Esophagus squamous epithelium (tissue), 5 donors: Measurements from ENCODE around the gene TMEM200A. TPM values are rescaled to one million over a fixed set of nuclear protein-coding genes. Genes with fewer than 3 reads are reported as not detected.

Experiments
- DNase-seq: peaks from one replicate; lab custom pipeline; 2025; lab: John Stamatoyannopoulos, UW
- H3K27ac ChIP-seq, 4 donors: fragments of 200-600 bp; sonication (generic); one replicate each; pipeline ENCODE4 v1.5.1; 2016 to 2019; ENCODE audit warnings: mild to moderate bottlenecking in 1 of 4
- H3K27me3 ChIP-seq, 4 donors: fragments of 200-600 bp; sonication (generic); 1 replicate in 3 of 4; 2 replicates in 1 of 4; pipeline versions ENCODE4 v1.5.1 to v1.6.0; 2017 to 2021; ENCODE audit warnings: antibody characterized with exemption in 1 of 4
- H3K36me3 ChIP-seq, 3 donors: fragments of 200-600 bp; sonication (generic); one replicate each; pipeline ENCODE4 v1.5.1; 2016 to 2019
- H3K4me1 ChIP-seq, 3 donors: fragments of 200-600 bp; sonication (generic); one replicate each; pipeline ENCODE4 v1.5.1; 2017 to 2019
- H3K4me3 ChIP-seq, 4 donors: fragments of 200-600 bp; sonication (generic); 1 replicate in 3 of 4; 2 replicates in 1 of 4; pipeline ENCODE4 v1.5.1; 2016 to 2019; ENCODE audit warnings: mild to moderate bottlenecking in 2 of 4, moderate library complexity in 1 of 4
- H3K9me3 ChIP-seq, 3 donors: fragments of 200-600 bp; sonication (generic); one replicate each; pipeline ENCODE4 v1.5.1; 2016 to 2019
- CTCF ChIP-seq, 6 experiments: fragments of 450-650 bp in 4 of 6; fragments of 200-600 bp in 2 of 6; sonication (generic) in 2 of 6; IDR thresholded peaks; one replicate each; pipeline ENCODE4 v1.5.1; 2016 to 2019; ENCODE audit warnings: antibody characterized with exemption in 6 of 6, mild to moderate bottlenecking in 4 of 6, moderate library complexity in 4 of 6
- POLR2A ChIP-seq, 4 donors: fragments of 450-650 bp; IDR thresholded peaks; one replicate each; pipeline ENCODE4 v1.6.1; 2017; ENCODE audit warnings: antibody characterized with exemption in 4 of 4, mild to moderate bottlenecking in 4 of 4, moderate library complexity in 3 of 4
- WGBS, 2 donors: methylation state at CpG; one replicate each; pipeline ENCODE4 v1.1.5; 2018; 5-methylcytosine and 5-hydroxymethylcytosine counted together
- intact Hi-C: fragments of 100-400 bp; cut with DNase I; formaldehyde crosslinking; loops from one replicate; pipeline ENCODE4 v1.15.0; 2022
- total RNA-seq, 4 donors: library from RNA; depleted of rRNA; stranded (reverse); fragments of >200 nt; gene quantifications; one replicate each; pipeline ENCODE4 v1.1.0, GENCODE V29; 2016
- donor health status: DM: yes; HTN: yes; CAD: no.

Gene TMEM200A
- total RNA-seq, 4 donors from 2014 or later, result 0.31 to 1.9 (median 0.62) TPM; not detected in 1

DNA sequence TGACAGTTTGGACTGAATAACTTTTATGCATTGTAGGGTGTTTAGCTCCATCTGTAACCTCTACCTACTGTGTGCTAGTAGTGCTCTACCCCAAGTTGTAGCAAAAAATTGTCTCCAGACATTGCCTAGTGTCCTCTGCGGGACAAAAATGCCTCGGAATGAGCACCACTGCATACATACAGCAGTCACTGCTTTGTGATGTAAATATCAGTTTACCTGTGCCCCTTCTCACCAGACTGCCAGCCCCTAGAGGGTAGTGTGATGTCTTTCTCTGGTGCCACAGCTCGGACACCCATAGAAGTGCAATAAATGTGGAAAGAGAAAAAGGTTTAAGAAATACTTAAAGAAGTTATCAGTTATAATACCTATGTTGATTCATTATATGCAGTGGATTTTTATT lies 25.1 kb downstream of the TMEM200A start:
- intact Hi-C loops, result no loop called here
- DNase-seq, result no peak
- 79 to 86% methylated on average over 1 to 3 of the region's 3 CpGs for WGBS, 2 donors
- H3K27me3 ChIP-seq, result no peaks in the 10 kb centered on the region
- H3K36me3 ChIP-seq, result no peaks in the 10 kb centered on the region
- no peaks in the 10 kb centered on the region for H3K4me1 ChIP-seq
- no peak for TF ChIP-seq POLR2A (IDR thresholded peaks at IDR 0.05)
- no peak for TF ChIP-seq CTCF (IDR thresholded peaks at IDR 0.05)
- H3K27ac ChIP-seq, result no peak overlapping the region
- no peak overlapping the region for H3K4me3 ChIP-seq
- no peaks in the 10 kb centered on the region for H3K9me3 ChIP-seq

DNA sequence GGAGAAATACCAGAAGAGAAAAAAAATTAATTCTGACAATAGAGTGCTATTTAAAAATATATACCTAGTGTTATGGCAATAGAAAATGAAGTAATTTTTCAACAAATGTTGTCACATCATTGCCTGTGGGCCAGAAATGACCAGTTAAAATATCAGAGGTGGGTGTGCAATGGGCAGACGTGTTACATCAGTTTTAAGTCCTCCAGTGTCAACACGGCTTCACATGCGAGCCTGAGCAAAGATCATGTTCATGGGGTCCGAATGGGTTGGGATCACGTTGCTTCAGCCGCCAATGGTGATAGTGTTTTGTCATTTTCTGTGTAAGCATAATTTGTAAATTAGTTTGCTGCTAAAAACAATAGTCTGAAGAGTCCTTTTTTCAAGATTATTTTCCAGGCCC lies 27.5 kb downstream of the TMEM200A start:
- TF ChIP-seq CTCF (IDR thresholded peaks at IDR 0.05), result no peak
- no peak for TF ChIP-seq POLR2A (IDR thresholded peaks at IDR 0.05)
- 87 to 93% methylated on average over 6 of the region's 6 CpGs for WGBS, 2 donors

DNA sequence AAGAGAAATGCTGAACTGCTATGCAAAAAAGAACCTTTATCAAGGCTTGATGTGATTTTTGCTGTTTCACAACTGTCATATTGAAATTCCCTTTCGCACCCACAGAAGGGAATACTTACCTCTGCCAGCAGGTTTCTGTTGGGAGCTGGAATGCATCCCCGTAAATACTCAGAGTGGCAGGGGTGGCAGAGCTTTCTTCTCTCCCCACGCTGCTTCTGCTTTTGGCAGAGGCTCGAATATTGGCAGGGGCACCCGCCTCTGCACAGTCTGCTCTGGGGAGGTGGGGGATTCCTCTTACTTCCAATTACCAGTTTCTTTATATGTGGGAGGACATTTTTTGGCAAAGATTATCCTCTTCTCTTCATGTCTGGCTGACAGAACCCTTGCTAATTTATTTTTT lies 28.4 kb downstream of the TMEM200A start:
- Histone ChIP-seq H3K4me3 (no peak overlapping the region), H3K27me3 (no peaks in the 10 kb centered on the region), H3K36me3 (no peaks in the 10 kb centered on the region), H3K4me1 (no peaks in the 10 kb centered on the region), H3K27ac (no peak overlapping the region), H3K9me3 (no peaks in the 10 kb centered on the region)
- no peak for DNase-seq
- no peak for TF ChIP-seq CTCF (IDR thresholded peaks at IDR 0.05)
- TF ChIP-seq POLR2A (IDR thresholded peaks at IDR 0.05), result no peak
- 31 to 49% methylated on average over 5 of the region's 5 CpGs for WGBS, 2 donors
- intact Hi-C loops, result no loop called here

More for the DNA sequence above, 27.5 kb downstream of the TMEM200A start:
- no peak for DNase-seq
- H3K9me3 ChIP-seq, result no peaks in the 10 kb centered on the region
- H3K36me3 ChIP-seq, result no peaks in the 10 kb centered on the region
- H3K4me3 ChIP-seq, result no peak overlapping the region
- H3K4me1 ChIP-seq, result no peaks in the 10 kb centered on the region
- no peaks in the 10 kb centered on the region for H3K27me3 ChIP-seq
- intact Hi-C loops, result no loop called here
- no peak overlapping the region for H3K27ac ChIP-seq

DNA sequence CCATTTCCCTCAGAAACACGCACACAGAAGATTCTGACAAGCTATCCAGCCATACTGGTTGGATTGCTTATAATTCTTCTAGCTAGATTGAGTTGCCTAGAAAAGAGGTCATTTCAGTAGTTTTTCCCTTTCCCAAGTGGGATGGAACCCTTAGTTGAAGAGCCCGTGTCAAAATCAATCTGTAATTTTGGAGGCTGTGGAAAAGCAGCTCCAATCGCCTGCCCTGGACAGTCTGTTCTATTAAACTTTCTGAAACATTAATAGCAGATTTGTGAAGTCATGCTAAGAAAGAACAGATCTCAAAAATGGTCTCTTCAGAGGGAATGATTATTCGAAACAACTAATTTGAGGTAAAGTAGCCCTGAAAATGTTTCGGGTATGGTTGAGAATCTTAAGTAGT lies 29.3 kb downstream of the TMEM200A start:
- WGBS, 2 donors, result 89 to 90% methylated on average over 5 of the region's 5 CpGs
- DNase-seq, result no peak
- Histone ChIP-seq H3K4me3 (no peak overlapping the region), H3K9me3 (no peaks in the 10 kb centered on the region), H3K27ac (no peak overlapping the region), H3K4me1 (no peaks in the 10 kb centered on the region), H3K27me3 (no peaks in the 10 kb centered on the region), H3K36me3 (no peaks in the 10 kb centered on the region)
- intact Hi-C loops, result no loop called here
- TF ChIP-seq CTCF (IDR thresholded peaks at IDR 0.05) (no peak), POLR2A (IDR thresholded peaks at IDR 0.05) (no peak)

- Histone ChIP-seq H3K36me3 (no peaks in the 10 kb centered on the region), H3K27me3 (no peaks in the 10 kb centered on the region), H3K27ac (no peak overlapping the region), H3K4me1 (no peaks in the 10 kb centered on the region), H3K4me3 (peak overlapping the region in 1 of 4 donors; percentile 5), H3K9me3 (no peaks in the 10 kb centered on the region)
- intact Hi-C loops, result no loop called here
- no peak for DNase-seq
- TF ChIP-seq CTCF (IDR thresholded peaks at IDR 0.05), result no peak
- TF ChIP-seq POLR2A (IDR thresholded peaks at IDR 0.05), result no peak
- 8 to 13% methylated on average over 2 of the region's 2 CpGs for WGBS, 2 donors
Observed at GRCh38 chr6:130396722-130397121, 30.9 kb downstream of the TMEM200A start.
